CD14-positive monocyte (primary cell): ENCODE measurements around the gene HOXD8. TPM values are rescaled to one million over a fixed set of nuclear protein-coding genes. Genes with fewer than 3 reads are reported as not detected.
A peak's percentile ranks its signal among the peaks of the same experiment; 100 is the strongest.

Experiments
- DNase-seq, 3 donors: peaks; one replicate each; pipeline ENCODE4 v3.0.0-alpha.2; 2011 to 2022
- H2AFZ ChIP-seq: 2 replicates; pipeline ENCODE4 v1.6.0; 2012; ENCODE audit warnings: mild to moderate bottlenecking, low read depth, low read length, inconsistent platforms; ENCODE audit not compliant: insufficient read depth, poor library complexity, severe bottlenecking
- H3K27ac ChIP-seq, 2 donors: 1 replicate in 1 of 2; 2 replicates in 1 of 2; pipeline ENCODE4 v1.5.1; 2012 to 2013; ENCODE audit warnings: low read length in 2 of 2, control low read depth in 1 of 2, inconsistent platforms in 1 of 2, low read depth in 1 of 2, mild to moderate bottlenecking in 1 of 2
- H3K27me3 ChIP-seq, 2 donors: one replicate each; pipeline versions ENCODE4 v1.6.0 to v1.6.1; 2011 to 2013; ENCODE audit warnings: low read length in 2 of 2; ENCODE audit not compliant: control insufficient read depth in 2 of 2, insufficient read depth in 2 of 2
- H3K36me3 ChIP-seq, 2 donors: replicated peaks in 1 of 2; 1 replicate in 1 of 2; 2 replicates in 1 of 2; pipeline versions ENCODE4 v1.5.1 to v1.6.1; 2012 to 2013; ENCODE audit warnings: low read length in 2 of 2, control low read depth in 1 of 2, inconsistent platforms in 1 of 2, mild to moderate bottlenecking in 1 of 2; ENCODE audit not compliant: insufficient read depth in 2 of 2, control insufficient read depth in 1 of 2
- H3K4me1 ChIP-seq, 2 donors: 1 replicate in 1 of 2; 2 replicates in 1 of 2; pipeline versions ENCODE4 v1.5.1 to v1.6.1; 2012 to 2013; ENCODE audit warnings: low read length in 2 of 2, control low read depth in 1 of 2, inconsistent platforms in 1 of 2, mild to moderate bottlenecking in 1 of 2, moderate library complexity in 1 of 2; ENCODE audit not compliant: insufficient read depth in 2 of 2, control insufficient read depth in 1 of 2
- H3K4me2 ChIP-seq: replicated peaks from 2 replicates; pipeline ENCODE3; 2012; ENCODE audit warnings: low read length, moderate library complexity, mild to moderate bottlenecking; ENCODE audit not compliant: poor library complexity, severe bottlenecking; ENCODE audit errors: extremely low read depth
- H3K4me3 ChIP-seq, 3 experiments: fragments of 200-600 bp in 1 of 3; sonication (generic) in 1 of 3; replicated peaks in 1 of 3; 1 replicate in 2 of 3; 2 replicates in 1 of 3; pipeline ENCODE4 v1.5.1; 2011 to 2013; ENCODE audit warnings: low read length in 3 of 3, mild to moderate bottlenecking in 3 of 3, control low read depth in 2 of 3, low read depth in 2 of 3, inconsistent platforms in 1 of 3, moderate library complexity in 1 of 3
- H3K79me2 ChIP-seq: 2 replicates; pipeline ENCODE4 v1.6.0; 2012; ENCODE audit warnings: mild to moderate bottlenecking, control low read depth, inconsistent platforms, low read length, moderate library complexity; ENCODE audit not compliant: insufficient read depth
- H3K9ac ChIP-seq: 2 replicates; pipeline ENCODE4 v1.6.0; 2017; ENCODE audit warnings: low read length, mild to moderate bottlenecking; ENCODE audit not compliant: insufficient read depth, poor library complexity, severe bottlenecking
- H3K9me3 ChIP-seq, 2 donors: replicated peaks in 1 of 2; 1 replicate in 1 of 2; 2 replicates in 1 of 2; pipeline versions ENCODE4 v1.5.1 to v1.6.1; 2012 to 2013; ENCODE audit warnings: low read length in 2 of 2, control low read depth in 1 of 2; ENCODE audit not compliant: control insufficient read depth in 1 of 2, insufficient read depth in 1 of 2
- H4K20me1 ChIP-seq: 2 replicates; pipeline ENCODE4 v1.6.0; 2012; ENCODE audit warnings: mild to moderate bottlenecking, low read length, control low read depth, moderate library complexity; ENCODE audit not compliant: insufficient read depth
- H3K27ac Mint-ChIP-seq, 7 donors: one replicate each; pipeline ENCODE4 v1.8.0; 2020; ENCODE audit warnings: mild to moderate bottlenecking in 7 of 7, mixed read lengths in 7 of 7, moderate library complexity in 6 of 7, inconsistent platforms in 2 of 7
- H3K27me3 Mint-ChIP-seq, 3 donors: one replicate each; pipeline ENCODE4 v1.8.0; 2021 to 2022; ENCODE audit warnings: low read depth in 3 of 3, mild to moderate bottlenecking in 3 of 3, mixed read lengths in 3 of 3, moderate library complexity in 3 of 3, inconsistent platforms in 1 of 3
- H3K36me3 Mint-ChIP-seq, 2 donors: one replicate each; pipeline ENCODE4 v1.8.0; 2020; ENCODE audit warnings: mixed read lengths in 2 of 2, inconsistent platforms in 1 of 2, mild to moderate bottlenecking in 1 of 2
- H3K4me1 Mint-ChIP-seq: one replicate; pipeline ENCODE4 v1.8.0; 2020; ENCODE audit warnings: mild to moderate bottlenecking, mixed read lengths
- H3K4me3 Mint-ChIP-seq, 2 donors: one replicate each; pipeline ENCODE4 v1.8.0; 2020; ENCODE audit warnings: mild to moderate bottlenecking in 2 of 2, mixed read lengths in 2 of 2, moderate library complexity in 1 of 2
- H3K9me3 Mint-ChIP-seq, 7 donors: one replicate each; pipeline ENCODE4 v1.8.0; 2020 to 2022; ENCODE audit warnings: mixed read lengths in 7 of 7, mild to moderate bottlenecking in 6 of 7, moderate library complexity in 6 of 7, inconsistent platforms in 2 of 7
- CTCF ChIP-seq: fragments of 200-600 bp; IDR thresholded peaks from one replicate; pipeline ENCODE4 v1.8.0; 2022; ENCODE audit warnings: antibody characterized with exemption, mild to moderate bottlenecking
- WGBS: methylation state at CpG from one replicate; pipeline ENCODE4 v1.1.5; 2013; ENCODE audit warnings: missing lambda C conversion rate; ENCODE audit not compliant: insufficient coverage; 5-methylcytosine and 5-hydroxymethylcytosine counted together
- intact Hi-C, 2 donors: fragments of 100-400 bp; cut with micrococcal nuclease; formaldehyde crosslinking; loops; one replicate each; pipeline versions ENCODE4 v1.15.0 to v1.15.1; 2023
- polyA plus RNA-seq, 3 donors: library from polyadenylated mRNA; depleted of rRNA in 1 of 3; unstranded in 2 of 3; stranded (reverse) in 1 of 3; fragments of 300-500 nt in 2 of 3; fragments of >200 nt in 1 of 3; fragmentation: Illumina TruSeq in 2 of 3; gene quantifications; 1 replicate in 2 of 3; 2 replicates in 1 of 3; pipeline ENCODE4 v1.2.3, GENCODE V29; 2012 to 2021

Gene HOXD8
- polyA plus RNA-seq, 3 donors, result not detected

DNA sequence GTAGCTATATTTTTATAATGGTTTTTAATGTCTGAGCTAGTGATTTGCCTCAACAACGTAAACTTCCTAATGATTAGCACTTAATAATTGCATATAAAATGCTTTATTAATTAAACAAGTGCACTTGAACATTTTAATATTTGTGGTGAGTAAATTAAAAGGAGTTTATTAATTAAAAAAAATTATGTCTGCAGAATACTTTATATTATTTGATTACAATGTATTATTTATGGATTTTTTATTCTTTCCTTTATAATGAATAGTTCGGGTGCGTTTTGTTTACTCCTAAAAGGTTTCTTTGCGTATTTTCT lies 2.3 kb downstream of the HOXD8 start:
- Mint-ChIP-seq H3K4me1 (peaks cover 40% of the 10 kb centered on the region), H3K27ac (no peak overlapping the region), H3K27me3 (peaks cover 90 to 98% (median 91%) of the 10 kb centered on the region in 3 donors), H3K36me3 (peaks cover 0 to 25% of the 10 kb centered on the region in 2 donors), H3K4me3 (peak overlapping the region in 1 of 2 donors; percentile 91), H3K9me3 (peaks cover 0 to 44% (median 22%) of the 10 kb centered on the region in 7 donors)
- H3K9me3 ChIP-seq, result peaks cover 3 to 62% of the 10 kb centered on the region in 2 donors
- H3K9ac ChIP-seq, result no peak overlapping the region
- peak overlapping the region; percentile 65 for H3K4me2 ChIP-seq
- no peaks in the 10 kb centered on the region for H3K79me2 ChIP-seq
- no peak overlapping the region for H2AFZ ChIP-seq
- no peak overlapping the region for H3K27ac ChIP-seq
- WGBS, result no CpG with 5 or more reads among the region's 4 CpGs
- TF ChIP-seq CTCF, result no peak
- no peaks in the 10 kb centered on the region for H3K36me3 ChIP-seq
- H3K4me1 ChIP-seq, result peaks cover 18 to 38% of the 10 kb centered on the region in 2 donors
- no peak for DNase-seq
- intact Hi-C loops, result loop anchor here in 1 of 2 donors (5.0 kb wide), 1 partner anchor 1795 kb away; no protein-coding TSS in a partner anchor
- no peaks in the 10 kb centered on the region for H4K20me1 ChIP-seq
- H3K4me3 ChIP-seq, result peak overlapping the region in 1 of 3 experiments; percentile 62
- peaks cover 92% of the 10 kb centered on the region in 2 donors for H3K27me3 ChIP-seq

DNA sequence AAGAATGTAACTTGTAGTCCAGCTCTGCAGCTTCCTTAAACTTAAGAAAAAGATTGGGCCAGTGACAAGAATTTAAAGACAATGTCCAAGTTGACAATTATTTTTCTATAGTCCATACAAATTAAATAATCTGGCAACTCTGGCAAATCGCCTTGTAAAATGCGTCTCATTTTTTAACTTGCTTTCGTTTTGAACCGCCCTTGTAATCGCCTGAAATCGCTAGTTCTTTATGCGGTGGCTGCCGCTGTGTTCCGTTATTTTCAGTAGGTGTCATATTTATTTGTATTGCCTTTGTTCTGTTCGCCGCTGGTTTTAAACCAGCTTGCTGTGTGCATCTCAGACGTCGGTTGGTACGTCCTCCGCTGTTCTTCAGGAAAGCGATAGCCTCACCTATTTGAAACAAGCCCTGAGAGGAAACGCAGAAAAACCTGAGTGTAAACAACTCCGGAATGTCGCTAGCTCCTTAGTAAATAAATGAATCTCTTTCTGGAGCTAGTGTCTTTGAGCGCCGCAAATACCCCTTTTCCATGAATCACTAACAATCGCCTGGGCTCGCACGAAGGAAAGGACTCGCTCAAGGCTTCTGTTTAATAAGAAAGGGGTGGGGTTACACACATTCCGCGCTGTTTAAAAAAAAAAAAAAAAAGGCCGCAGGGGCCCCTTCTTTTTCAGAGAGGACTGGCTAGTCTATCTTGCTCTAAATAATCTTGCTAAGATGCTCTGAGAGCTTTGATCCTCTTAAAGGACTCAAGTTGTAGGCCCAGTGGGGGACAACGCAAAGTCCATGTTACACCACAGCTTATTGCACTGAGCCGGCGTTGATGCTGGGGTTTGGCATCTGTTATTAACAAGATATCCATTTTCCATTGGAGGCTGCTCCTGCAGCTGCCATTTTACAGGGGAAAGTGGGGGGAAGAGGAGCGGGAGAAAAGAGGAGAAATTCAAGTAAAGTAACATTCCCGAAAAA lies 3.0 kb downstream of the HOXD8 start:
- peak overlapping the region; percentile 19 for H2AFZ ChIP-seq
- H3K27me3 ChIP-seq, result peaks cover 92% of the 10 kb centered on the region in 2 donors
- H3K9ac ChIP-seq, result no peak overlapping the region
- Mint-ChIP-seq H3K4me3 (peak overlapping the region; percentile 65 to 91), H3K4me1 (peaks cover 39% of the 10 kb centered on the region), H3K27me3 (peaks cover 90 to 98% (median 91%) of the 10 kb centered on the region in 3 donors), H3K9me3 (peaks cover 0 to 45% (median 25%) of the 10 kb centered on the region in 7 donors), H3K27ac (no peak overlapping the region), H3K36me3 (peaks cover 0 to 25% of the 10 kb centered on the region in 2 donors)
- H4K20me1 ChIP-seq, result no peaks in the 10 kb centered on the region
- H3K4me1 ChIP-seq, result peaks cover 19 to 40% of the 10 kb centered on the region in 2 donors
- no peak overlapping the region for H3K27ac ChIP-seq
- intact Hi-C loops, result loop anchor here in 1 of 2 donors (5.0 kb wide), 1 partner anchor 1795 kb away; no protein-coding TSS in a partner anchor
- peak; percentile 20 to 27 (median 23) for DNase-seq
- WGBS, result 3% methylated on average over 15 of the region's 33 CpGs
- TF ChIP-seq CTCF, result no peak
- H3K4me3 ChIP-seq, result peak overlapping the region in 1 of 3 experiments; percentile 62
- peak overlapping the region; percentile 65 for H3K4me2 ChIP-seq
- no peaks in the 10 kb centered on the region for H3K79me2 ChIP-seq
- no peaks in the 10 kb centered on the region for H3K36me3 ChIP-seq
- H3K9me3 ChIP-seq, result peaks cover 3 to 65% of the 10 kb centered on the region in 2 donors
